IPS-NIHi7 (cell line): ENCODE results near the gene GADD45GIP1.

ENCODE experiments used
- DNase-seq: peaks from one replicate; pipeline ENCODE4 v3.0.0; 2012; ENCODE audit warnings: mixed read lengths; ENCODE audit errors: extremely low spot score

The GADD45GIP1 gene

DNA sequence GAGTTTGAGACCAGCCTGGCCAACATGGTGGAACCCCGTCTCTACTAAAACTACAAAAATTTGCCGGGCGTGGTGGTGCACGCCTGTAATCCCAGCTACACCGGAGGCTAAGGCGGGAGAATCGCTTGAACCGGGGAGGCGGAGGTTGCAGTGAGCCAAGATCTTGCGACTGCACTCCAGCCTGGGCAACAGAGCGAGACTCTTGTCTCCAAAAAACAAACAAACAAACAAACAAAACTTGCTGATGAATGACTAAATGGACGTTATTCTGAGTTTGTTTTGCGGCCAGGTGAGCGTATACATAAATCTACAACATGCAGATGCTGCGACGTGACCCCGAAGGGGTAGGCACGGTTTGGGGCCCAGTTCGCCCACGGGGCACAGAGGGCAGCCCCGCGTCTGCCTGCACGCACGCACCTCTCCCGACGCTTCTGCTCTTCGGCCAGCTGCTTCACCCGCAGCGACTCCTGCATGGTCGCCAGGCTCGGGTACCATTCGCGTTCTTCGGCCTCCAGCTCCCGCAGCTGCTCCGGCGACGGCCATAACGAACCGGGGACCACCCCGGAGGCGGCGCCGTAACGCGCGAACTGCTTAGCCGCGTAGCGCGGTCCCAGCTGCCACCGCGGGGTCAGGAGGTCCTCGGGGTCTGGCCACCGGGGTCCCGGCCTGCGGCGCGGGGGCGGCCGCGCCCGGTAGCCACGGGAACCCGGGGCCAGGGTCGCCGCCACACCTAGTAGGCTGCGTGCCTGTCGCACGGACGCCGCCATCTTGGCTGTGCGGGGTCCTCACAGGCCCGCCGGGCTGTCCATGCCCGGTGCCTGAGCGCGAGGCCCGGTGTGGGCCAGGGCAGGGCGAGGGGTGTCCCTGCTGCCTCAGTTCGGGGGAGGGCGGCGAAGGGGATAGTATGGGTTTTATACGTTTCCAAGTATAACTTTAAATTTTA, at the start of gene GADD45GIP1:
TSS of gene GADD45GIP1 (minus strand) at position 778 of the 943 bp plus-strand sequence. CDS start at position 767, 11 bp downstream.
- DNase-seq = peak; percentile 83

DNA sequence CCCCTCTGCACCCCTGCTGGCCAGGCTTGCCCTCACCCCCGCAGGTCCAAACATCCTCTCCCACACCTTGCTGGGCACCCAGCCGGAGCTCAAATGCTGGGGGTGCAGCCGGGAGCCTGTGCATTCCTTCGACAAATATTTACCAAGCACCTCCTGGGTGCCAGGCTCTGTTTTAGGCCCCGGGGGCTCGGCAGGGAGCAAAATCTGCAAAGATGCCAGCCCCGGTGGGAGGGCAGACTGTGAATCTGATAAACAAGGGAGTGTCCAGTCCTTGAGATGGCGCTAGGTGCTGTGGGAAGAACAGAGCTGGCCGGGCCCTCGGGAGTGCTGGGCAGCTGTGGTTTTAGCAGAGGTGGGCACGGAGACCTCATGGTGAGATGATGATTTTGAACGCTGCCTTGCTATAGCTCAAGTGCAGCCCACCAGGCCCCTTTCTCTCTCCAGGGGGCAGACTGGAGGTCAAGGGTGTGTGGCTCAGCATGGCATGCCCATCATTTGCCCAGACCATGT, 48.9 kb upstream of the GADD45GIP1 start:
- no peak for DNase-seq

DNA sequence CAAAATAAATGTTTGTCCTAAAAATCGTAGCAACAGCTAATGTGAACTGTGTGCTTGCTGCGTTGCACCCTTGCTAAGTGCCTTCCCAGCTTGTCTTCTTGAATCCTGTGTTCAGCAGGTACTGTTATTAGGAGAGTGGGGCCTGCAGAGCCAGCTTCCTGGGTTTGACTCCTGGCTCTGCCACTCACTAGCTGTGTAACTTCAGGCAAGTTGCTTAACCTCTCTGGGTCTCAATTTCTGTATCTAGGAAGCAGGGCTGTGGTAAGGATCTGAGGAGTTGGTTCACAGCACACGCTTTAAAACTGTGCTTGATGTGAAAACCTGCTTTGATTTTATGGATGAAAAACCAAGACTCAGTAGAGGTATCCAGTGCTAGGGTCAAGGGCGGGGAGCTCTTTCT, 48.2 kb upstream of the GADD45GIP1 start:
- DNase-seq = no peak

DNA sequence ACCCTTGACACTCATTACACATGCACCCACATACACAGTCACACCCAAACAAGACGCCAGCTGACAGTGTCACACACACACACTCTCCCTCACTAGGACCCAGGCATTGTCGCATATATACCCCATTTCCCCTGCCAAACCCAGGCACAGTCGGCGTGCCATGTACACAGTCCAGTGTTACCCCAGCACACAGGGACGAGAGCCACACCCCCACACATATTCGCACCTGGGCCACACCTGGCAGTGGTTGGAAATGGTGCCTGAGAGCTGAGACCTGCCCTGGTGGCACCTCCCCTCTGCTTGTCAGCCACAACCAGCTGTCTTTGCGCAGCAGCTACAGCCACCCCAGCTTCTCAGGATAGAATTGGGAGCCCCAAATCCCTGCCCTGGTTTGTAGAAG, 47.2 kb upstream of the GADD45GIP1 start:
- DNase-seq = no peak

DNA sequence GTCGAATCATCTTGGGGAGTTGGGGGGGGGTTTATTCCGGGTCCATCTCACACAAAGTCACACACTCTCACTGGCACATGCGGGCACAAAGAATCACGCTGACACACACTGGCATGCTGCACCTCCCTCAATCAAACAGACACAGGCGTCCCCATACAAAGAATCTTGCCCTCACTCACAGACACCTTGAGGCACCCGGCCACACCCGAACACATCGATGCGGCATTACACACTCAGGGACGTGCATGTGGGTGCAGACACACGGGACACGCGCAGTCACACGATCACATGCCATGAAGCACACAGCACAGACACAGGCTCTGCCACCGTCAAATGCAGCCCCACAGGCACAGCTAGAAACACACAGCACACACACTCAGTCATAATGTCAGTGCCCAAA, 46.1 kb upstream of the GADD45GIP1 start:
- no peak for DNase-seq

DNA sequence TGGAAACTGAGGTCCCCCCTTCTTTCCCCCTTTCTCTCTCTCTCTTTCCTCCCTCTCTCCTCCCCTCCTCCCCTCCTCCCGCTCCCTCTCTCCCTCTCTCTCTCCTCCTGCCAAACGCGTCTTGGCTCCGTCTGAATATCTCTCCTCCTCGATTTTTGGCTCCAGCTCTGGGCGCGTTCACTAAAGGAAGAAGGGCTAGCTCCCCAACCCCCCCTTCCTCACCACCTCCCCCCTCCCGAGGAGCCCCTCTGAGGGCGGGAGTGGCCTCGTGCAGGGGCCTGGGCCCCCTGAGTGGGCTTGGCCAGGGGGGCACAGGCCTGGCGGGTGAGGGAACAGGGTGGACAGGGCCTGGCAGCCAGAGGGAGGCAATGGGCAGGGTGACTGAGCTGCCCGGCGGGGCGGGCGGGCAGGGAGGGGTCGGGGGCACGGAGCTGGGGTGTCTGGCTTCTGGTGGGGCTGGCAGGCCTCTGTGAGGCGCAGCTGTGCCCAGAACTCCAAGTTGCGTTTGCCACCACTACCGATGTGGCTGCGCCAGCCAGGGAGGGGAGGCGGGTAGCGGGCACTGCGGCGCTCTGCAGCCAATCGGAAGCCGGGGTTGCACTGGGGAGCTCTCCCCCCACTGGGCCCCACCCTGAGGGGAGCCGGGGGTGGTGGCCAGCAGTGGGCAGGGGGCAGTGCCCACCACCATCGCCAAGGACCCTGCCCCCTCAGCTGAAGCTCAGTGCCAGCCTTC, 45.3 kb upstream of the GADD45GIP1 start:
- no peak for DNase-seq

DNA sequence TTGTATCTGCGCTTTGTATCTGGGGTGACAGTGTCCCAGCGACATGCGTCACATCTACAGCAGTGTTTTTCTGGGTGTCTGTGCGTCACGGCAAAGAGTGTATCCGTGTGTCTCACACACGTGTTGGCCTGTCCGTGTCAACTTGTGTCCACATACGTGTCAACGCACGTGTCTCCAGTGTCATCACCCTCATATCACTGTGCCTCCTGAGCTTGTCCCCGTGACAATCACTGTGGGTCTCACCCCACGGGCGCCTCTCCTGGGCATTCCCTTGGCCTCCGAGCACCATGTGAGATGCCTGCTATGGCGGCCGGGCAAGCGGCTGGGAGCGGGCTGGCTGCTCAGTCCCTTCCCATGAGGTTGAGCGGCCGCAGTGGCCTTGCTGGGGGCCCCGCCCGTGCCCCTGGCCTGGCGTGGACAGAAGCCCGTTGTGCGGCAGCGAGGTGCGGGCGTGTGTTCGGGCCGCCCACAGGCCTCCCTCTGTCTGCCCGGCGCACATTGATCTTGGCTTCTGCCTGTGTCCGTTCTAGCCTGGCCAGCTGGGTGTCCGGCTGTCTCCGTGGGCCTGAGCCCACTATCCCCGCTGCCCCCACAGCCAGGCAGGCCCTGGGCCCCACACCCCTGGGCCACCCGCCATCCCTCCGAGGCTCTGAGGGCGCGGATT, 44.6 kb upstream of the GADD45GIP1 start:
- DNase-seq = no peak

DNA sequence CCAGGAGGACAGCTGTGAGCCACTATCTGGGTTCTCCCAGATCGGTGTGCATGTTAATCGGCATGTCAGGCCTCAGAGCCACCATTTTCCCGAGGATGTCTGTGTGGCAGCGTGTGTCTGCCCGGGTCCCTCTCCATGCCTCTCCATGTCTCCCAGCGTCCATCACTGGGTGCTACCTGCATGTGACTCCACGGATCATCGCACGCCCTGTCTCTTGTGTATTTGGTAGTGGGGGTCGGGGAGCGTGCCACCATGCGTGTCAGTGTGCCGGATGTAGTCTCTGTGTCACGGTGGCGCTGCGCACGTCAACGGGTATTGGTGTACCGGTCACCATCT, 44.1 kb upstream of the GADD45GIP1 start:
- no peak for DNase-seq

DNA sequence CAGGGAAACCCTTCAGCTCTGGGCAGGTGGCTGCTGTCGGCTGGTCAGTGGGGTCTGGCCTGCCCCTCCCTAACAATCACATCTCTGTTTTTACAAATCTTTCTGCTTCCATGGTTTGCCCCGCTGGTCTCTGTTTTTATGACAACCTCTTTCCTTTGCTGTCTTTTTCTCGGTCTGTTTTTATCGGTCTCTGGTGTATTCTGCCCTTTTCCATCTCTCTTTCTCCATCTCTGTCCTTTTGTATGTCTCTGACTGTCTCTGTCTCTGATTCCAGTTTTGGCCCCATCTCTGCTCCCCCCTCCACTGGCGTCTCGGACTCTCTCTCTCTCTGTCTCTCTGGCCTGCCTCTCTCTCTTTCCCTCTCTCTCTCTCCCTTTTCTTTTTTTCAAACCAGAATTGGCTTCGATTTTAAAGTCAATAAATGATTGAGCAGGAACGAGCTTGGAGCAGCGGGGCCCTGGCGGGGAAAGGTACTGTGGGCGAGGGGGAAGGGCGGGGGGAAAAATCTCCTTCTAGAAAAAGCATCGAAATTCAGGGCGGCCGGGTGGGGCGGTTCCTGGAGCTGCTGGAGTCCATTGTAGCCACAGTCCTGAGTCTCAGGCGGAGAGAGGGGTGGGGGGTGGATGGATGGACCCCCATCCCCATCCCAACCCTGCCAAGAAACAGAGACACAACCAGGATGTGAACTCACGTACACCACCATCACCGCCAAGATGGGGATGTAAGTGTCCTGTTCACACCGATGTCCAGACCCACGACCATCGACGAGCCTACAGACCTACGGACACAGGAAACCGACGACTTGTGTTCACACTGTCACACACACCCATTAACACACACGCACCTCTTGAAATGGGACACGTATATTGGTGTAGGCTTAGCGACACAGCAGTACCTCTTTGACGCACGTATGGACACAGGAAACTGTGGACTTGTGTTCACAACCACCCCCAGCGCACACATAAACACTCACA, 41.2 kb upstream of the GADD45GIP1 start:
- DNase-seq = no peak

DNA sequence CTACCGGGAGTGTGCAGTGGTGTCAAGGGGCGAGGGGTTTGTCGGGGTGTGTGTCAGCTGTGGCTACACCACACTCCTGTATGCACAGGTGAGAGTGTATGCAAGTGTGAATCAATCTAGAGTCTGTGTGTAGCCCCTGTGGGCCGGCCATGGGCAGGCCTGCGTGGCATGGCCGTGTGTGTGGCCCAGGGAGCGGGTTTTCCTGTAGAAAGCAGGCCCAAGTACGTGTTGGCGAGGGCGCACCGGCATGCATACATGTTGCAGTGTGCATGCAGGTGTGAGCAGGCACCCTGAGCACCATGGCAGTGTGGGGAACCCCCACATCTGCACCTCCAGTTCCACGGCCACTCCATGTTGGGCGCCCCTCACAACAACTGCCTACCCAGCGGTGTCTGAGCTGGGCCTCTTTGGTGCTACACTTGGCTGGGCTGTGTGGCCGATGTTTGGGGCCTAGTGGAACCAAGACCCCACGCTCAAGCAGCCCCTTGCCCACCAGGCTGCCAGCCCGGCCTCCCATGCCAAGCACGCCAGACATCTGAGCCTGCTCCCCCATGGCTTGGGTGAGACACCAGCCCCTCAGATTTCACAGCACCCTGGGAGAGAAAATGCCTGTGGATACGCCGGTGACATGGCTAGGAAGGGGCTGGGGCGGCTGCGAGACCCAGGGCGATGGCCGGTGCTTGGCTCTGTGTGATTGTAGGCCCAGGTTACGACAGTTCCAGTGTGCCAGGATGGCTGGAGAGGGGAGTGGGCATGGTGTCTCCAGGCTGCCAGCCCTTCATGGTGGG, 40.4 kb upstream of the GADD45GIP1 start:
- DNase-seq = no peak

DNA sequence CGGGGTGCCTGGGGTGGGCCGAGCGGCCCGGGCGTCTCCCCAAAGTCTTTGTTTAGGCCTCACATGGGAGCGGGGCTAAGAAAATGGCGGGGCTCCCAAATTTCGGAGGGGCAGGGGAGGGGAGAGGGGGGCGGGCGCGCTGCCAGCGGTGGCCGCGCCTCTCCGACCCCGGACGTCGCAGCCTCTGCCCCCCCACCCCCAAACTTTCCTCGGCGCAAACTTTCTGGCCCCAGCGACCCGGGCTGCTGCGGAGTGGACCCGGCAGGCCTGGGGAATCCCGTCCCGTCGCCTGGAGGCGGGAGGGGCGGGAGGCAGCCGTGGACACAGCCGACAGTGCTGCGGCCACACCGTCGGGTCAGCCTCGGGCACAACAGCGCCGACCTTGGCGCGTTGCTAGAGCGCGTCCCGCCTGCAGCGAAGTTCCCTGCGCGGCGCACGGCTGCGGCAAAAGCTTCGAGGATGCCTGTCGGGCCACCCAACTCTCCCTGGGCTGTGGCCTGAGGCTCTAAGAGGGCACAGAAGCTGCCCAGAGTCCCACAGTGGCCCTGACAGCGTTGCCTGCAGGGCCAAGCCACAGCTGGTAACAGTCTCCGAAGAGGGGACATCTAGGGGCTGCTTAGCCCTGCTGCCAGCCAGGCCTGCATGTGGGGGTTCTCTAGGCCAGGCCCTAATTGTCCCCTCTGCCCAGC, 39.5 kb upstream of the GADD45GIP1 start:
- DNase-seq = peak; percentile 52

DNA sequence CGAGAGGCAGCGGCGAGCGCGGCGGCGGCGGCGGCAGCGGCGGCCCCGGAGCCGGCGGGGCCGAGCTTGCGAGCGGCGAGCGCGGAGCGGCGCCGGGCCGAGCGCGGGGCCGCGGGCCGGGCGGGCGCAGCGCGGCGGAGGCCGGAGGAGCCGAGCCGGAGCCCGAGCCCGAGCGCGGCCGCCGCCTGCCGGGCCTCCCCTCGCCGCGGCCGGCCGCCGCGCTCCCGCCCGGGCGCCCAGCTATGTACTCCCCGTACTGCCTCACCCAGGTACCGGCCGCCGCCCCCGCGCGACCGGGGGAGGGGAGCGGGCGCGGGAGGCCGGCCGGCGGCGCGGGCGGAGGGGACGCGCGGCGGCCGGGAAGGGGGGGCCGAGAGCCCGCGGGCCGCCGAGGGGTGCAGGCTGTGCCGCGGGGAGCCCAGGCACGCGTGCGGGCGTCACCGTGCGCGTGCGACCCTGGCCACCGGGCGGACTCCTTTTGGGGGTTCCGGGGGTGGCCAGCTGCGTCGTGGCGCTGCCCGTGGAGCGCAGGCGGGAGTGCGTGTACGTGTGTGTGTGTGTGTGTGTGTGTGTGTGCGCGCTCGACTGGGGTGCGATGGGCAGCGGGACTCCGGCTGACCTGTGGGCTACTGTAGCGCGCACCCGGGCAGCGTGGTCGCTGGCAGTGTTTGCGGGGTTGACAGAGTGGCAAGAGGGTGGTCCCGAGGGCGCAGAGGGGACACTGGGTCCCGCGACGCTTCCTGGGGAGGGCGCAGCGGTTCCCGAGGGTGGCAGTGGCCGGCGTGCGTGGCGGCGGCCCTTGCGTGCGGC, 38.8 kb upstream of the GADD45GIP1 start:
- DNase-seq = peak; percentile 40

DNA sequence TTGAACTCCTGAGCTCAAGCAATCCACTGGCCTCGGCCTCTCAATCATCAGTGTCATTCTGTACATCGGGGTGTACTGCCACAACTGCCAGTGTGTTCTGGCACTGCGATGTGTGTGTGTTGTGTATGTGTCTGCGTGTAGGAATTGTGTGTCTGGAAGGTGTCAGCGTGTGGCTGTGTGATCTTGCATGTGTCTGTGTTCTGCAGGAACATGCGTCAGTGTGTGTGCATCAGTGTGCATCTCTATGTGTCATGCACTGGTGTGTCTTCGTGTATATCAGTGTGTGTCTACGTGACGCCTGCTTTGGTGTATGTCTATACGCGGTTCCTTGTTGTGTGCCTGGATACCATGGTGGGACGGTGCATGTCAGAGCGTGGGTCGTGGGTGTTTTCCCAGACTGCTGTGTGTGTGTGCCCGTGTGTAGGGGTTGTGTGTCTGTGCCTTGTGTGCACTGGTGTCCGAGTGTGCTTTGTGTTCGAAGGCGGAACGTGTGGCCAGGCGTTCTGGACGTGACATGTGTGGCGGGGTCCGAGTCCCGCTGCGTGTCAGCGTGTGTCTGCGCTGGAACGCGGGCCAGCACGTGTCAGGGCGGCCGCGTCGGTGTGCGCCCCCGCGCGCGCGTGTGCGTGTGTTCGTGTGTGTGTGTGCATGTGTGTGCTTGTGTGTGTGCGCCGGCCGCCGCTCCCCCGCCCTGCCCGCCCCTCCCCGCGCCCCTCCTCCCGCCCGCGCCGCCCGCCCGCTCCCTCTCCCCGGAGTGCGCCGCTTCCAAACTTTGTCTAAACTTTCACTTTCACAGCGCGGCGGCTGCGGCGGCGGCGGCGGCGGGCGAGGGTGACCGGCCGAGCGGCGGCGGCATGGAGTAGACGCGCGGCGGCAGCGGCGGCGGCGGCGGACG, 37.9 kb upstream of the GADD45GIP1 start, which contains the start of gene NFIX:
TSS of gene NFIX (plus strand) at position 775 of the 895 bp plus-strand sequence. CDS start 363 bp downstream, outside the sequence.
- DNase-seq = peak; percentile 46

DNA sequence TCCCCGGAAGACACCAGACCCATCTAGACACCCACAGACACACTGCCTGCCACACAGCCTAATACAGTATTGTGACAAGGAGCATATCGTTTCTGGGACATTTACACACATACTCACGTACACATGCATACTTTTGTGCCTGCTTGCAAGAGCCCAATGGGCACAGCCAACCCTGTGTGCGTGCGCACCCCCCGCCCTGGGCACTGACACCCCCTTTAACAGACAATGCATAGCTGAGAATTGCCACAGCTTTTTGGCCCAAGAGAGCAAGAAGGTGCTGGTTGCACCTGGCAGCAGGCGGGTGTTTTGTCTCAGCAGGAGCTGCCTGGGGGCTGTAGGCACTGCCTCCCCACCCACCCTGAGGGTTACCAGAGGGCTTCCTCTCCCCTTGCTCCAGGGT, 36.5 kb upstream of the GADD45GIP1 start:
- DNase-seq = no peak

DNA sequence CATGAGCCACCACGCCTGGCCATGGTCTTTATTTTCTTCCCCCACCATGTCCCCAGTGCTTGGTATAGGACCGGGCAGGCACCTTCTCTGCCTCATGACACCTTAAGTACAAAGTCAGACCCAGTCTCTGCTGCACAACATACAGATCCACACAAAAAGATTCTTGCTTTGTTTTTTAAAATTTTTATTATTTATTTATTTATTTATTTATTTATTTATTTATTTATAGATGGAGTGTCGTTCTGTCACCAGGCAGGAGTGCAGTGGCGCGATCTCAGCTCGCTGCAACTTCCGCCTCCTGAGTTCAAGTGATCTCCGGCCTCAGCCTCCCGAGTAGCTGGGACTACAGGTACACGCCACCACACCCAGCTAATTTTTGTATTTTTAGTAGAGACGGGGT, 35.7 kb upstream of the GADD45GIP1 start:
- no peak for DNase-seq

DNA sequence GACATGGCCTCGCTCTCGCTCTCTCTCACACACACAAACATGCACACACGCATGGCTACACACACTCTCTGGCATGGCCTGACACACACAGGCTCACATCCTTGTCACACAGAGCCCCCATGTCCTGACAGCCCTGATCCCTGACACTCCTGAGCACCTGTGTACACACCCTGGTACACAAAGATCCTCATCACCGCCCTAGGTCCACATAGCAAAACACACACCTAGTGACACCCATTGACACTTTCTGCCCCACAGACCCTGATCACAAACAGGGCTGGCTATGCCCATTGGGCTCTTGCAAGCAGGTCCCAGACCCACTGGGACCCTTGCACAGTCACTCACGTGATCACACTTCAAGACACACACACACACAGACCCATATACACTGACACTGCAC, 34.3 kb upstream of the GADD45GIP1 start:
- no peak for DNase-seq

DNA sequence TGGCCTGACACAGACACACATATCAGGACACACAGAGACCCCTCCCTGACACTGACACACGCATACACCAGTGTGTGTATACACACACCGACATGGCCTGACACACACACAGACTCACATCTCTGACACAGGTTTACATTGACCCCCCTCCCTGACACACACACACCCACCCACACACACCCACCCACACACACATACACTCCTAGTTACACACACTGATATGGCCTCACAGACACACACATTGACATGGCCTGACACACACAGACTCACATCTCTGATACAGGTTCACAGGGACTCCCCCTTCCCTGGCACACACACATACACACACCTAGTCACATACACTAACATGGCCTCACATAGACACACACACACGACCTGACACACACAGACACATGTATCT, 33.8 kb upstream of the GADD45GIP1 start:
- no peak for DNase-seq

DNA sequence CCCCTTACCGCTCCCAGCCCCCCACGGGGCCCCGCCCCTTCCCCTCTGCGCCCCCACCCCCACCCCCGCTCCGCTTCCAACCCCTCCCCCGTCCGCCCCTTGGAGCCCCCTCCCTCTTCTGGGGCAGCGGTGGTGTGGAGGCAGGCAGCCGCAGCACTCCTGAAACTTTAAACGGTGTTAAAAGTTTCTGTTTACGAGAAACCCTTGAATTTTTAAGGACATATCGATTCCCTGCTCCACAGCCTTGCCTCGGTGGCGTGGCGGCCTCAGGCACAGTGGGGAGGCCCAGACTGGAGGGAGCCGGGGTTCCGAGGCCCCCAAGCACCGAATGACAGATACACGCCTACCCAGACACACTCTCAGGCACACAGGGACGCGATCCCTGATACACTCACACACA, 33.4 kb upstream of the GADD45GIP1 start:
- no peak for DNase-seq
